RWPE1 (cell line): ENCODE measurements around the gene TERT.

Experiments
- CTCF ChIA-PET: fragments of 350-600 bp; sonication (Branson Sonifier 250); formaldehyde crosslinking; extraction: SDS; loops from one replicate; lab custom pipeline; 2021; lab: Yijun Ruan, JAX
- POLR2A ChIA-PET: fragments of 400-600 bp; formaldehyde crosslinking; extraction: SDS; loops from one replicate; lab custom pipeline; 2020; ENCODE audit warnings: antibody characterized with exemption; ENCODE audit not compliant: low non-redundant PET; lab: Yijun Ruan, JAX
- DNase-seq: peaks from one replicate; pipeline ENCODE4 v3.0.0; 2012; ENCODE audit warnings: low spot score
- H3K27ac ChIP-seq: fragments of 450-650 bp; 2 replicates; pipeline ENCODE4 v1.5.1; 2017
- CTCF ChIP-seq: fragments of 450-650 bp; conservative IDR thresholded peaks from 2 replicates; pipeline ENCODE4 v1.5.1; 2017; ENCODE audit warnings: low read depth, mild to moderate bottlenecking

Gene TERT

GRCh38 chr5:1211701-1212100, 83.2 kb downstream of the TERT start:
- H3K27ac ChIP-seq, result no peak overlapping the region
- DNase-seq, result no peak
- CTCF ChIA-PET, result no interaction called here
- no peak for TF ChIP-seq CTCF
- POLR2A ChIA-PET, result no interaction called here

- POLR2A ChIA-PET, result no interaction called here
- no peak overlapping the region for H3K27ac ChIP-seq
- no peak for DNase-seq
- CTCF ChIA-PET, result no interaction called here
- no peak for TF ChIP-seq CTCF
Observed at GRCh38 chr5:1210832-1211251, 84.0 kb downstream of the TERT start.

GRCh38 chr5:1209896-1210776, 84.7 kb downstream of the TERT start:
- POLR2A ChIA-PET, result no interaction called here
- no peak for TF ChIP-seq CTCF
- CTCF ChIA-PET, result no interaction called here
- no peak for DNase-seq
- no peak overlapping the region for H3K27ac ChIP-seq

GRCh38 chr5:1209489-1209852, 85.4 kb downstream of the TERT start:
- TF ChIP-seq CTCF, result no peak
- CTCF ChIA-PET, result interaction anchor here (0.5 to 1.4 kb wide), 7 partner anchors 32 to 435 kb away, joined by 3 to 6 read pairs (median 5); no protein-coding TSS in a partner anchor
- no peak overlapping the region for H3K27ac ChIP-seq
- DNase-seq, result no peak
- POLR2A ChIA-PET, result no interaction called here

- POLR2A ChIA-PET, result no interaction called here
- peak; percentile 37 for DNase-seq
Observed at GRCh38 chr5:1208743-1209488, 86.0 kb downstream of the TERT start.

More at GRCh38 chr5:1208743-1209488, 86.0 kb downstream of the TERT start:
- CTCF ChIA-PET, result interaction anchor here (0.5 to 1.4 kb wide), 18 partner anchors 11 to 599 kb away, joined by 3 to 6 read pairs (median 4); no protein-coding TSS in a partner anchor
- TF ChIP-seq CTCF, result peak; percentile 74
- no peak overlapping the region for H3K27ac ChIP-seq
